Smooth muscle cell (in vitro differentiated cells): ENCODE data around the gene TNFAIP8. TPM values are rescaled to one million over a fixed set of nuclear protein-coding genes. Genes with fewer than 3 reads are reported as not detected.

Source experiments
- DNase-seq: peaks from one replicate; lab custom pipeline; 2025; ENCODE audit not compliant: unreplicated experiment; lab: John Stamatoyannopoulos, UW
- H2AFZ ChIP-seq: fragments of 200-600 bp; sonication (generic); 2 replicates; pipeline ENCODE4 v1.6.0; 2016; ENCODE audit warnings: antibody characterized with exemption, low read depth, mild to moderate bottlenecking
- H3F3A ChIP-seq: fragments of 200-600 bp; sonication (generic); 2 replicates; pipeline ENCODE4 v1.6.0; 2017; ENCODE audit warnings: antibody characterized with exemption, low read depth
- H3K27ac ChIP-seq: fragments of 200-600 bp; sonication (generic); 2 replicates; pipeline ENCODE4 v1.5.1; 2016; ENCODE audit warnings: low read depth, mild to moderate bottlenecking
- H3K27me3 ChIP-seq: fragments of 200-600 bp; sonication (generic); 2 replicates; pipeline ENCODE4 v1.6.1; 2016; ENCODE audit warnings: low read depth, mild to moderate bottlenecking
- H3K36me3 ChIP-seq: fragments of 200-600 bp; sonication (generic); 2 replicates; pipeline ENCODE4 v1.5.1; 2016; ENCODE audit warnings: low read depth
- H3K4me1 ChIP-seq: fragments of 200-600 bp; sonication (generic); 2 replicates; pipeline ENCODE4 v1.5.1; 2016; ENCODE audit warnings: low read depth
- H3K4me2 ChIP-seq: fragments of 200-600 bp; sonication (generic); 2 replicates; pipeline ENCODE4 v1.6.0; 2016; ENCODE audit warnings: mild to moderate bottlenecking
- H3K4me3 ChIP-seq: fragments of 200-600 bp; sonication (generic); 2 replicates; pipeline ENCODE4 v1.5.1; 2016; ENCODE audit warnings: mild to moderate bottlenecking
- H3K79me2 ChIP-seq: fragments of 200-600 bp; sonication (generic); 2 replicates; pipeline ENCODE4 v1.6.0; 2016; ENCODE audit warnings: low read depth, mild to moderate bottlenecking
- H3K9ac ChIP-seq: fragments of 200-600 bp; sonication (generic); 2 replicates; pipeline ENCODE4 v1.6.0; 2016; ENCODE audit warnings: low read depth
- H3K9me3 ChIP-seq: fragments of 200-600 bp; sonication (generic); replicated peaks from 2 replicates; pipeline ENCODE4 v1.5.1; 2016; ENCODE audit warnings: low read depth
- H4K20me1 ChIP-seq: fragments of 200-600 bp; sonication (generic); 2 replicates; pipeline ENCODE4 v1.6.0; 2016; ENCODE audit warnings: low read depth
- WGBS: methylation state at CpG from one replicate; pipeline ENCODE4 v1.1.7; 2016; ENCODE audit warnings: low lambda C conversion rate; 5-methylcytosine and 5-hydroxymethylcytosine counted together
- polyA plus RNA-seq: library from polyadenylated mRNA; unstranded; fragments of >200 nt; fragmentation: Nextera tagmentation; extraction: Ambion mirVana; gene quantifications from 2 replicates; pipeline ENCODE4 v1.2.1, GENCODE V29; 2016
- total RNA-seq: library from RNA; depleted of rRNA; stranded (reverse); fragments of >200 nt; gene quantifications from 2 replicates; pipeline ENCODE4 v1.2.3, GENCODE V29; 2014
- TF ChIP-seq, protein P1 (sequence below): fragments of 200-600 bp; sonication (generic); IDR thresholded peaks from 2 replicates; pipeline ENCODE4 v1.5.1; 2017; ENCODE audit warnings: borderline replicate concordance, mild to moderate bottlenecking, antibody characterized with exemption; ENCODE audit not compliant: insufficient read depth, poor library complexity, severe bottlenecking

TNFAIP8 gene
- total and polyA plus RNA-seq, 2 experiments from 2014 or later: 15.7 to 81.2 TPM

DNA sequence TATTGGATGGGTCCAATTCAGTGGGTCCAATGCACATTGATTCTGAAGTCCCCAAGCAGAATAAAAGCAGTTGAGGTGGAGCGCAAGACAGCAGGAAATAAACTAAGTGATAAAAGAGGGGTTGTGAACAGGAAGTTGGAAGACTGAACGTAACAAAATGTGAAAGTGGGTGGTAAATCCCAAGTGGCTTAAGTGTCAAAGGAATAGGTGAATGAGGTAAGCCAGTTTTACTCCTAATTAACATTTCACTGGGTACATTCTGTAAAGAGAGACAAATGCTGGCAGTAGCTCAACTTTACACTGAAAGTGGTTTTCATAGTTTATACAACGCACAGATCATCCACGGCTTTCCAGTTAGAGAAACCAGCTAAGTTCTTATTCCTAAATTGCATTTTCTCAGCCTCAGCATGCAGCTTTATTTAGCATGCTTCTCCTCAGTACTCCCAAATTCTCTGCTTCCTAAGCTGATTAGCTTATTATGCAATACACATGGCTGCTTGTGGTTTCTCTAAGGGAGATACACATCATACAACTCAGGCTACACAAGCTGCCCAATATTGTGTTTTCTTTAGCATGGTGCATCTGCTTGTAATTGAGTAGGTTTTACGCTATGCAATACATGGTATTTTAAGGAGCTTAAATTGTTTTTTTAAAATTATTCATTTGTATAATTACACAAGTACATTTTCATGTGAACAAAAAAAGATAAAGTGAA is 62.2 kb downstream of the TNFAIP8 start:
- peak overlapping the region; percentile 13 for H3K27ac ChIP-seq
- TF ChIP-seq, protein P1, sequence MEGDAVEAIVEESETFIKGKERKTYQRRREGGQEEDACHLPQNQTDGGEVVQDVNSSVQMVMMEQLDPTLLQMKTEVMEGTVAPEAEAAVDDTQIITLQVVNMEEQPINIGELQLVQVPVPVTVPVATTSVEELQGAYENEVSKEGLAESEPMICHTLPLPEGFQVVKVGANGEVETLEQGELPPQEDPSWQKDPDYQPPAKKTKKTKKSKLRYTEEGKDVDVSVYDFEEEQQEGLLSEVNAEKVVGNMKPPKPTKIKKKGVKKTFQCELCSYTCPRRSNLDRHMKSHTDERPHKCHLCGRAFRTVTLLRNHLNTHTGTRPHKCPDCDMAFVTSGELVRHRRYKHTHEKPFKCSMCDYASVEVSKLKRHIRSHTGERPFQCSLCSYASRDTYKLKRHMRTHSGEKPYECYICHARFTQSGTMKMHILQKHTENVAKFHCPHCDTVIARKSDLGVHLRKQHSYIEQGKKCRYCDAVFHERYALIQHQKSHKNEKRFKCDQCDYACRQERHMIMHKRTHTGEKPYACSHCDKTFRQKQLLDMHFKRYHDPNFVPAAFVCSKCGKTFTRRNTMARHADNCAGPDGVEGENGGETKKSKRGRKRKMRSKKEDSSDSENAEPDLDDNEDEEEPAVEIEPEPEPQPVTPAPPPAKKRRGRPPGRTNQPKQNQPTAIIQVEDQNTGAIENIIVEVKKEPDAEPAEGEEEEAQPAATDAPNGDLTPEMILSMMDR: no peak
- H3K4me2 ChIP-seq: peak overlapping the region; percentile 69
- H3K9me3 ChIP-seq: no peaks in the 10 kb centered on the region
- no peak overlapping the region for H2AFZ ChIP-seq
- peaks cover 19% of the 10 kb centered on the region for H3K4me1 ChIP-seq
- no peak overlapping the region for H3K9ac ChIP-seq
- H3F3A ChIP-seq: peaks cover 3% of the 10 kb centered on the region
- WGBS: 23% methylated on average over 5 of the region's 5 CpGs
- H4K20me1 ChIP-seq: no peaks in the 10 kb centered on the region
- no peaks in the 10 kb centered on the region for H3K36me3 ChIP-seq
- no peak for DNase-seq
- no peaks in the 10 kb centered on the region for H3K79me2 ChIP-seq
- H3K27me3 ChIP-seq: no peaks in the 10 kb centered on the region
- peak overlapping the region; percentile 3 for H3K4me3 ChIP-seq

DNA sequence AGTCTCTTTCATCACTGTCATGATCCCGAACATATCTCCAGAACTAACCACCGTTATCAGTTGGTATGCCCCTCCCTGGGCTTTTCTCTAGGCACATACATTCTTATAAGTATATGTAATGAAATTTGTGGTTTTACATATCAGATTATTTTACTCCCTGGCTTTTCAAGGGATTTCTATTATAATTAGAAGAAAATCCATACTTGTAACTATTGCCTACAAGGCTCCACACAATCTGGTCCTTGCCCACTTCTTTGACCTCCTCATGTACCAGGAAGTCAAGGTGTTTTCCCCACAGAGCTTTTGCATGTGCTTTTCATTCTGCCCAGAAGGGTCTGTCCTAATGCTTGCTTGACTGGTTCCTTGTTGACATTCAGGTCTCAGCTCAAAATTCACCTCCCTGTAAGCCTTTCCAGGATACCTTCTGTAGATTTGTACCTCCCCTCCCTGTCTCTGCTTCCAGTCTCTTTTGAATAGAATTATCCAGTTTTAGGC is 62.8 kb downstream of the TNFAIP8 start:
- Histone ChIP-seq H3K79me2 (no peaks in the 10 kb centered on the region), H3F3A (peaks cover 3% of the 10 kb centered on the region), H3K4me2 (peak overlapping the region; percentile 69), H3K27ac (peak overlapping the region; percentile 13), H2AFZ (no peak overlapping the region), H3K36me3 (no peaks in the 10 kb centered on the region), H3K4me1 (peaks cover 19% of the 10 kb centered on the region), H4K20me1 (no peaks in the 10 kb centered on the region), H3K27me3 (no peaks in the 10 kb centered on the region), H3K9ac (no peak overlapping the region), H3K9me3 (no peaks in the 10 kb centered on the region), H3K4me3 (peak overlapping the region; percentile 3)
- TF ChIP-seq, protein P1: no peak
- no peak for DNase-seq
- WGBS: 15% methylated on average over 2 of the region's 2 CpGs

DNA sequence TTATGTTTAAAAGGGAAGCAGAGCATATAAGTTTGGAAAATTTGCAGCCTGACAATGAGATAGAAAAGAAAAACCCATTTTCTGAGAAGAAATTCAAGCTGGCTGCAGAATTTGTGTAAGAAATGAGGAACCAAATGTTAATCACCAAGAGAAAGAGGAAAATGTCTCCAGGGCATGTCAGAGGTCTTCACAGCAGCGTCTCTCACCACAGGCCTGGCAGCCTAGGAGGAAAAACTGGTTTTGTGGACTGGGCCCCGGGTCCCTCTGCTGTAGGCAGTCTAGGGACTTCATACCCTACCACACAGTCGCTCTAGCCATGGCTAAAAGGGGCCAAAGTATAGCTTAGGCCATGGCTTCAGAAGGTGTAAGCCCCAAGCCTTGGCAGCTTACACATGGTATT is 64.3 kb downstream of the TNFAIP8 start:
- Histone ChIP-seq H3K79me2 (no peaks in the 10 kb centered on the region), H2AFZ (no peak overlapping the region)
- WGBS: 84% methylated on average over 3 of the region's 3 CpGs

More for the DNA sequence above, 64.3 kb downstream of the TNFAIP8 start:
- Histone ChIP-seq H3F3A (peaks cover 3% of the 10 kb centered on the region), H3K9me3 (no peaks in the 10 kb centered on the region), H3K4me2 (no peak overlapping the region), H3K36me3 (no peaks in the 10 kb centered on the region), H3K27ac (no peak overlapping the region), H4K20me1 (no peaks in the 10 kb centered on the region), H3K27me3 (no peaks in the 10 kb centered on the region), H3K4me1 (peaks cover 19% of the 10 kb centered on the region), H3K4me3 (no peak overlapping the region), H3K9ac (no peak overlapping the region)
- TF ChIP-seq, protein P1: no peak
- DNase-seq: no peak
